Pancreas (tissue), 10 donors: ENCODE results near the gene COPS3. TPM values are rescaled to one million over a fixed set of nuclear protein-coding genes. Genes with fewer than 3 reads are reported as not detected.

Experiments used
- ATAC-seq, 4 donors: fragments of 200-7000 bp; cut with Tn5 transposase; one replicate each; pipeline versions ENCODE4 v1.8.0 to v1.9.1; 2020; ENCODE audit warnings: mild to moderate bottlenecking in 4 of 4, moderate library complexity in 4 of 4
- DNase-seq, 6 donors: peaks; one replicate each; pipeline ENCODE4 v3.0.0-alpha.2; 2020
- FAIRE-seq: peaks from 2 replicates; lab custom pipeline; 2012; peaks lifted over from hg19 to GRCh38; lab: Jason Lieb, UNC
- H3K27ac ChIP-seq, 4 donors: fragments of 200-600 bp; sonication (generic); 1 replicate in 3 of 4; 2 replicates in 1 of 4; pipeline versions ENCODE4 v1.5.0 to v1.8.0; 2020
- H3K27me3 ChIP-seq, 4 donors: fragments of 200-600 bp; one replicate each; pipeline ENCODE4 v1.8.0; 2021
- H3K36me3 ChIP-seq, 3 donors: fragments of 200-600 bp; sonication (generic) in 1 of 3; one replicate each; pipeline versions ENCODE4 v1.5.0 to v1.8.0; 2020 to 2021
- H3K4me1 ChIP-seq, 3 donors: fragments of 200-600 bp; one replicate each; pipeline ENCODE4 v1.8.0; 2021
- H3K4me3 ChIP-seq, 4 donors: fragments of 200-600 bp; sonication (generic) in 2 of 4; one replicate each; pipeline versions ENCODE4 v1.5.0 to v1.8.0; 2020 to 2021
- H3K9me3 ChIP-seq, 4 donors: fragments of 200-600 bp; one replicate each; pipeline ENCODE4 v1.8.0; 2021
- CTCF ChIP-seq, 4 donors: fragments of 200-600 bp; sonication (generic) in 3 of 4; IDR thresholded peaks; one replicate each; pipeline versions ENCODE4 v1.5.0 to v1.8.0; 2021; ENCODE audit warnings: antibody characterized with exemption in 4 of 4
- intact Hi-C, 3 donors: fragments of 100-400 bp; cut with DNase I; formaldehyde crosslinking; loops; one replicate each; pipeline versions ENCODE4 v1.11.1 to v1.14.2; 2022
- polyA plus RNA-seq, 2 donors: library from polyadenylated mRNA; stranded (reverse); fragments of 200-250 nt; gene quantifications; one replicate each; pipeline ENCODE4 v1.2.3, GENCODE V29; 2013
- total RNA-seq, 6 donors: library from RNA; stranded (reverse); fragmentation: NEBNext Ultra II Directional in 4 of 6; extraction: Animal tissue kit (Norgen Biotek cat#: 25700) in 4 of 6; gene quantifications; one replicate each; pipeline versions ENCODE4 v1.2.1 to v1.2.4, GENCODE V29; 2021 to 2023
- donor health status: healthy with polysubstance abuse.
- donor health status: DM: no; HTN: no; CAD: no; lungs with moderate emphysema.
- donor health status: DM: no; HTN: no; CAD: no.
- donor health status: control.
- donor health status: control.
- donor health status: Bipolar disorder and iron deficiency.
- donor health status: DM: yes; HTN: yes; CAD: no.
- donor health status: DM: no; HTN: no; CAD: no.
- donor health status: DM: no; HTN: no; CAD: no.
- donor health status: DM: yes; HTN: yes; CAD: no.

COPS3 gene
- total and polyA plus RNA-seq, 8 donors = 17.6 to 51.1 (median 31.5) TPM

- intact Hi-C loops = no loop called here
Observed at GRCh38 chr17:17196776-17197175, 84.3 kb downstream of the COPS3 start.

More at GRCh38 chr17:17196776-17197175, 84.3 kb downstream of the COPS3 start:
- FAIRE-seq (no peak), ATAC-seq (no peak), DNase-seq (no peak)
- Histone ChIP-seq H3K27me3 (no peaks in the 10 kb centered on the region), H3K4me3 (no peak overlapping the region), H3K4me1 (no peaks in the 10 kb centered on the region), H3K27ac (no peak overlapping the region), H3K36me3 (no peaks in the 10 kb centered on the region), H3K9me3 (no peaks in the 10 kb centered on the region)
- no peak for TF ChIP-seq CTCF (IDR thresholded peaks at IDR 0.05)

Other genes starting within 250 kb of the COPS3 start
- 100 to 1,000 TPM in 2 of 6 donors, 10 to 100 TPM in 4; 91.8 to 134 (median 98.1) TPM for gene MPRIP, start 238.8 kb downstream of the COPS3 start, total RNA-seq
- gene MPRIP, start 238.8 kb downstream of the COPS3 start, polyA plus RNA-seq = 100 to 1,000 TPM; 174 to 242 TPM
- 1 to 10 TPM; 1.5 to 3.4 (median 2.3) TPM for gene PLD6, start 74.9 kb downstream of the COPS3 start, total RNA-seq
- 1 to 10 TPM; 2.3 to 3.4 TPM for gene PLD6, start 74.9 kb downstream of the COPS3 start, polyA plus RNA-seq
- gene FLCN, start 44.1 kb downstream of the COPS3 start, total RNA-seq = 10 to 100 TPM; 14.1 to 42.1 (median 16.8) TPM
- 10 to 100 TPM; 27.2 to 30.1 TPM for gene FLCN, start 44.1 kb downstream of the COPS3 start, polyA plus RNA-seq
- gene NT5M, start 22.1 kb upstream of the COPS3 start, total RNA-seq = 1 to 10 TPM in 3 of 6 donors, under 1 TPM in 3; 0.83 to 1.7 (median 1.1) TPM
- gene NT5M, start 22.1 kb upstream of the COPS3 start, polyA plus RNA-seq = 1 to 10 TPM; 2.9 to 3.3 TPM
- 1 to 10 TPM; 4.6 to 8.4 (median 6.3) TPM for gene MED9, start 195.8 kb upstream of the COPS3 start, total RNA-seq
- gene MED9, start 195.8 kb upstream of the COPS3 start, polyA plus RNA-seq = 10 to 100 TPM in 1 of 2 donors, 1 to 10 TPM in 1; 7.8 to 12.2 TPM
- gene RASD1, start 215.1 kb upstream of the COPS3 start, total RNA-seq = 10 to 100 TPM in 3 of 6 donors, 1 to 10 TPM in 3; 4.9 to 30.7 (median 10.6) TPM
- gene RASD1, start 215.1 kb upstream of the COPS3 start, polyA plus RNA-seq = 100 to 1,000 TPM in 1 of 2 donors, 10 to 100 TPM in 1; 40.6 to 129 TPM